Osteoblast (primary cell): ENCODE data around the gene GSTM5. TPM values are rescaled to one million over a fixed set of nuclear protein-coding genes. Genes with fewer than 3 reads are reported as not detected.

Source experiments
- DNase-seq: peaks from one replicate; pipeline ENCODE4 v3.0.0; 2011; ENCODE audit warnings: low spot score, mixed read lengths; ENCODE audit not compliant: insufficient read length; ENCODE audit errors: missing footprints
- H2AFZ ChIP-seq: 2 replicates; pipeline ENCODE4 v1.6.0; 2011; ENCODE audit warnings: mild to moderate bottlenecking, low read length
- H3K27ac ChIP-seq: 2 replicates; pipeline ENCODE4 v1.5.1; 2011; ENCODE audit warnings: mild to moderate bottlenecking, low read depth, low read length, moderate library complexity
- H3K27me3 ChIP-seq: 2 replicates; pipeline ENCODE4 v1.6.0; 2012; ENCODE audit warnings: mild to moderate bottlenecking, control low read depth, inconsistent platforms, low read length, moderate library complexity; ENCODE audit not compliant: insufficient read depth
- H3K36me3 ChIP-seq: 2 replicates; pipeline ENCODE4 v1.5.1; 2011; ENCODE audit warnings: mild to moderate bottlenecking, low read length, control low read depth, moderate library complexity; ENCODE audit not compliant: insufficient read depth
- H3K4me1 ChIP-seq: 2 replicates; pipeline ENCODE4 v1.5.1; 2011; ENCODE audit warnings: mild to moderate bottlenecking, low read length, control low read depth, moderate library complexity; ENCODE audit not compliant: insufficient read depth
- H3K4me2 ChIP-seq: 2 replicates; pipeline ENCODE4 v1.6.0; 2011; ENCODE audit warnings: mild to moderate bottlenecking, low read length; ENCODE audit not compliant: insufficient read depth
- H3K4me3 ChIP-seq: fragments of 200-600 bp; sonication (generic); 3 replicates; pipeline ENCODE4 v1.5.1; 2012; ENCODE audit warnings: mild to moderate bottlenecking, low read length, inconsistent platforms; ENCODE audit not compliant: insufficient read depth
- H3K79me2 ChIP-seq: 2 replicates; pipeline ENCODE4 v1.6.0; 2012; ENCODE audit warnings: mild to moderate bottlenecking, low read length, control low read depth, inconsistent platforms; ENCODE audit not compliant: insufficient read depth
- H3K9me3 ChIP-seq: 2 replicates; pipeline ENCODE4 v1.5.1; 2011; ENCODE audit warnings: low read depth, low read length, control low read depth
- H4K20me1 ChIP-seq: 2 replicates; pipeline ENCODE4 v1.6.0; 2012; ENCODE audit warnings: mild to moderate bottlenecking, low read length, control low read depth; ENCODE audit not compliant: insufficient read depth
- total RNA-seq: library from RNA; depleted of rRNA; stranded (reverse); fragments of >200 nt; gene quantifications from 2 replicates; pipeline ENCODE4 v1.2.3, GENCODE V29; 2012
- TF ChIP-seq, protein P1 (sequence below): IDR thresholded peaks from 2 replicates; pipeline ENCODE4 v1.5.1; 2011; ENCODE audit warnings: mild to moderate bottlenecking, low read depth, low read length, moderate library complexity; ENCODE audit errors: extremely low read depth

The GSTM5 gene
- total RNA-seq, 1 donor: 4.3 TPM

DNA sequence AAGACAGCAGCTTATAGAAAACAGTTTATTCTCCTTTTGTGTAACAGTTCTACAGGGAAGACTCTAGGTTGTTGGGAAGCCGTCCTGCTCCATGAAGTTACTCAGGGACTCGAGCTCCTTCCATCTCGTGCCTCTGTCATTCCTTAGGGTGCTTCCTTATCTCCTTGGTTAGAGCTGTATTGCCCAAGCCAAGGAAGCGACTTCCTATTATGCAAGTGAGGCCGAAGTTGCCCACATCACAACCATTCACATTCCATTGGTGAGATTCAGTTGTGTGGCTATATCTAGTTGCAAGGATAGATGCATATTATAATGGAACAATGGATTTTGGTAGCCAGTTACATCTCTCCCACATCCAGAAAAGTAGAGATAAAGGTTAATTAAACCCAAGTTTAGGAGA is 9.0 kb downstream of the GSTM5 start:
- H3K4me2 ChIP-seq: no peak overlapping the region
- no peak overlapping the region for H3K27ac ChIP-seq
- no peak overlapping the region for H3K4me3 ChIP-seq
- H3K9me3 ChIP-seq: no peaks in the 10 kb centered on the region
- TF ChIP-seq, protein P1, sequence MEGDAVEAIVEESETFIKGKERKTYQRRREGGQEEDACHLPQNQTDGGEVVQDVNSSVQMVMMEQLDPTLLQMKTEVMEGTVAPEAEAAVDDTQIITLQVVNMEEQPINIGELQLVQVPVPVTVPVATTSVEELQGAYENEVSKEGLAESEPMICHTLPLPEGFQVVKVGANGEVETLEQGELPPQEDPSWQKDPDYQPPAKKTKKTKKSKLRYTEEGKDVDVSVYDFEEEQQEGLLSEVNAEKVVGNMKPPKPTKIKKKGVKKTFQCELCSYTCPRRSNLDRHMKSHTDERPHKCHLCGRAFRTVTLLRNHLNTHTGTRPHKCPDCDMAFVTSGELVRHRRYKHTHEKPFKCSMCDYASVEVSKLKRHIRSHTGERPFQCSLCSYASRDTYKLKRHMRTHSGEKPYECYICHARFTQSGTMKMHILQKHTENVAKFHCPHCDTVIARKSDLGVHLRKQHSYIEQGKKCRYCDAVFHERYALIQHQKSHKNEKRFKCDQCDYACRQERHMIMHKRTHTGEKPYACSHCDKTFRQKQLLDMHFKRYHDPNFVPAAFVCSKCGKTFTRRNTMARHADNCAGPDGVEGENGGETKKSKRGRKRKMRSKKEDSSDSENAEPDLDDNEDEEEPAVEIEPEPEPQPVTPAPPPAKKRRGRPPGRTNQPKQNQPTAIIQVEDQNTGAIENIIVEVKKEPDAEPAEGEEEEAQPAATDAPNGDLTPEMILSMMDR: no peak
- peaks cover 8% of the 10 kb centered on the region for H3K4me1 ChIP-seq
- H3K36me3 ChIP-seq: no peaks in the 10 kb centered on the region
- no peaks in the 10 kb centered on the region for H3K79me2 ChIP-seq
- H3K27me3 ChIP-seq: no peaks in the 10 kb centered on the region
- no peak for DNase-seq
- no peak overlapping the region for H2AFZ ChIP-seq
- H4K20me1 ChIP-seq: no peaks in the 10 kb centered on the region

DNA sequence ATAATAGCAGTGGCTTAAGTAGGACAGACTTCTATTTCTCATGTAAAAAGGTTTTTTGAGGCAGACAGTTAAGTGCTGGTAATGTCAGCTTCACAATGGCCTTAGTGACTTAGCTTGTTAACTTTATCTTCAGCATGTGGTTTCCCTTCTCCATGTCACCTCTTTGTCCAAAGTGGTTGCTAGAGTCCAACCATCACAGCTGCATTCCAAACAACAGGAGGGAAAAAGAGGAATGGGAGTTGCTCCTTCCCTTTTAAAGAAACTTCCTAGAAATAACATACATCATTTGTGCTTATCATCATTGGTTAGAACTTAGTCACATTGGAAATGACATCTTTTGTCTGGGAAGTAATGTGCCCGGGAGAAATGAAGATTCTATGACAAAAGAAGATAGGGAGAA is 9.9 kb downstream of the GSTM5 start:
- Histone ChIP-seq H3K4me1 (peaks cover 8% of the 10 kb centered on the region), H3K4me3 (no peak overlapping the region), H3K79me2 (no peaks in the 10 kb centered on the region), H3K4me2 (no peak overlapping the region), H4K20me1 (no peaks in the 10 kb centered on the region), H3K27me3 (no peaks in the 10 kb centered on the region), H3K9me3 (peaks cover 2% of the 10 kb centered on the region), H2AFZ (no peak overlapping the region), H3K27ac (no peak overlapping the region), H3K36me3 (no peaks in the 10 kb centered on the region)
- no peak for DNase-seq
- TF ChIP-seq, protein P1: no peak

DNA sequence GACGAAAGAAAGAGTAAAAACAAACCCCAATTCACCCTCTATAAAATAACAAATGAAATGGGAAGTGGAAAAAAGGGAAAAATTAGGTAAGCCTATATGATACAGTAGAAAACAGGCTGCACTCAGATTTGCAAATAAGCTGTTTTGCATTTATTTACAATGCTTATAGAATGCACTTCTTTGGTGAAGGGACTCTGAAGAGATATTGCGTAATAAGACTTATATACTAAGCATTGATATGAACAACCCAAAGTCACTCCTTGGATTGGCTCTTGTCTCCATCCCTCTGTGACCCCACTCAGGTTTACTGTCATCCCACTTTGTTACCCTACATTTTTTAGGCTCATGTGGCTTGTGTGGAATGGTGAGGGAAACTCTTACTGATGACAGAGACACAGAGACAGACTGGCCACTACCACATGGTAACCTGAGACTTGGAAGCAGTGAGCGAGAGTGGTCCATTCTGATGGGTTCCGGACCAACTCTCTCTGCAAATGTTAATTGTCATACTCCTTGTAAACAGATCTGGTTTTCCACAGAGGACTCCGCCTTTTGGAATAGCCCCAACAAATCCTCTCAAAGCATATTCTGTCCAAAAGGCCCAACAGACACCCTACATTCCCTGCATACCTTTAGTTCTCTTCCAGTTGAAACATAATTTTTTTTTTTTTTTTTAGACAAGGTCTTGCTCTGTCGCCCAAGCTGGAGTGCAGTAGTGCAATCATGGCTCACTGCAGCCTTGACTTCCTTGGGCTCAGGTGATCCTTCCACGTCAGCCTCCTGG is 11.0 kb downstream of the GSTM5 start:
- Histone ChIP-seq H4K20me1 (no peaks in the 10 kb centered on the region), H3K4me3 (no peak overlapping the region), H3K4me1 (peaks cover 8% of the 10 kb centered on the region), H3K36me3 (no peaks in the 10 kb centered on the region), H3K9me3 (peaks cover 2% of the 10 kb centered on the region), H3K79me2 (no peaks in the 10 kb centered on the region), H3K27ac (no peak overlapping the region), H3K27me3 (no peaks in the 10 kb centered on the region), H2AFZ (no peak overlapping the region), H3K4me2 (no peak overlapping the region)
- DNase-seq: no peak
- TF ChIP-seq, protein P1: no peak

DNA sequence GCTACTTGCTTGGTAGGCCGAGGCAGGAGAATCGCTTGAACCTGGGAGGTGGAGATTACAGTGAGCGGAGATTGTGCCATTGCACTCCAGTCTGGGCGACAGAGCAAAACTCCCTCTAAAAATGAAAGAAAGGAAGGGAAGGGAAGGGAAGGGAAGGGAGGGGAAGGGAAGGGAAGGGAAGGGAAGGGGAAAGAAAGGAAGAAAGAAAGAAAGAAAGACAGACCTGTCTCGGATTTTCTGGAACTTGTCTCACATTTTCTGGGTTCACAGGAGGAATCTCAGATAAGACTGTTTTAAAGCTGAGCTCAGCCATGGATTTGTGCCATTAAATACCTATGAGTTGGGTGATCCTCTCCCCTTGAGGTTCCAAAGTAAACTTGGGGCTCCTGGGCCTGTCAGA is 12.9 kb downstream of the GSTM5 start:
- Histone ChIP-seq H3K27me3 (no peaks in the 10 kb centered on the region), H3K79me2 (no peaks in the 10 kb centered on the region), H2AFZ (no peak overlapping the region), H3K4me1 (no peaks in the 10 kb centered on the region), H3K4me3 (no peak overlapping the region), H3K27ac (no peak overlapping the region), H3K9me3 (peaks cover 2% of the 10 kb centered on the region), H3K36me3 (no peaks in the 10 kb centered on the region), H3K4me2 (no peak overlapping the region), H4K20me1 (no peaks in the 10 kb centered on the region)
- TF ChIP-seq, protein P1: no peak
- DNase-seq: no peak
